MM.1S (cell line): ENCODE results near the gene SFMBT1.

ENCODE experiments used
- CTCF ChIP-seq: fragments of 300-600 bp; sonication (generic); IDR thresholded peaks from 2 replicates; pipeline ENCODE4 v1.5.1; 2016; ENCODE audit warnings: antibody characterized with exemption, low read length, mixed read lengths
- EZH2 ChIP-seq: fragments of 300-600 bp; sonication (generic); optimal IDR thresholded peaks from 2 replicates; pipeline ENCODE3; 2017; ENCODE audit warnings: low read depth, mild to moderate bottlenecking, antibody characterized with exemption, low read length, mixed read lengths

- no peak for TF ChIP-seq CTCF
- TF ChIP-seq EZH2, result no peak
Measured at GRCh38 chr3:52866427-52866826, 179.4 kb downstream of the SFMBT1 start.
